ENCODE measurements around the gene RXFP3.

DNA sequence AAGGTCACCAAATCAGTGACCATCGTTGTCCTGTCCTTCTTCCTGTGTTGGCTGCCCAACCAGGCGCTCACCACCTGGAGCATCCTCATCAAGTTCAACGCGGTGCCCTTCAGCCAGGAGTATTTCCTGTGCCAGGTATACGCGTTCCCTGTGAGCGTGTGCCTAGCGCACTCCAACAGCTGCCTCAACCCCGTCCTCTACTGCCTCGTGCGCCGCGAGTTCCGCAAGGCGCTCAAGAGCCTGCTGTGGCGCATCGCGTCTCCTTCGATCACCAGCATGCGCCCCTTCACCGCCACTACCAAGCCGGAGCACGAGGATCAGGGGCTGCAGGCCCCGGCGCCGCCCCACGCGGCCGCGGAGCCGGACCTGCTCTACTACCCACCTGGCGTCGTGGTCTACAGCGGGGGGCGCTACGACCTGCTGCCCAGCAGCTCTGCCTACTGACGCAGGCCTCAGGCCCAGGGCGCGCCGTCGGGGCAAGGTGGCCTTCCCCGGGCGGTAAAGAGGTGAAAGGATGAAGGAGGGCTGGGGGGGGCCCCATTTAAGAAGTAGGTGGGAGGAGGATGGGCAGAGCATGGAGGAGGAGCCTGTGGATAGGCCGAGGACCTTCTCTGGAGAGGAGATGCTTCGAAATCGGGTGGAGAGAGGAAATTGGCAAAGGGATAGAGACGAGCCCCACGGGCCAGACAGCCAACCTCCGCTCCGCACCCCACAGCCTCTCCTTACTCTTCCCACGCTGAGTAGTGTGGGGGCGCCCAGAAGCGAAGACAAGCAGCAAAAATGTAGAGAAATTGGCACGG lies 1.7 kb downstream of the RXFP3 start:
- TF ChIP-seq, protein P1, sequence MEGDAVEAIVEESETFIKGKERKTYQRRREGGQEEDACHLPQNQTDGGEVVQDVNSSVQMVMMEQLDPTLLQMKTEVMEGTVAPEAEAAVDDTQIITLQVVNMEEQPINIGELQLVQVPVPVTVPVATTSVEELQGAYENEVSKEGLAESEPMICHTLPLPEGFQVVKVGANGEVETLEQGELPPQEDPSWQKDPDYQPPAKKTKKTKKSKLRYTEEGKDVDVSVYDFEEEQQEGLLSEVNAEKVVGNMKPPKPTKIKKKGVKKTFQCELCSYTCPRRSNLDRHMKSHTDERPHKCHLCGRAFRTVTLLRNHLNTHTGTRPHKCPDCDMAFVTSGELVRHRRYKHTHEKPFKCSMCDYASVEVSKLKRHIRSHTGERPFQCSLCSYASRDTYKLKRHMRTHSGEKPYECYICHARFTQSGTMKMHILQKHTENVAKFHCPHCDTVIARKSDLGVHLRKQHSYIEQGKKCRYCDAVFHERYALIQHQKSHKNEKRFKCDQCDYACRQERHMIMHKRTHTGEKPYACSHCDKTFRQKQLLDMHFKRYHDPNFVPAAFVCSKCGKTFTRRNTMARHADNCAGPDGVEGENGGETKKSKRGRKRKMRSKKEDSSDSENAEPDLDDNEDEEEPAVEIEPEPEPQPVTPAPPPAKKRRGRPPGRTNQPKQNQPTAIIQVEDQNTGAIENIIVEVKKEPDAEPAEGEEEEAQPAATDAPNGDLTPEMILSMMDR (IDR thresholded peaks at IDR 0.05 in 8 of 11, conservative IDR thresholded peaks at IDR 0.05 in 3 of 11): no peak
- TF ChIP-seq POLR2AphosphoS5 (IDR thresholded peaks at IDR 0.05): no peak
